Measurements from ENCODE around the gene FCRLA.

DNA sequence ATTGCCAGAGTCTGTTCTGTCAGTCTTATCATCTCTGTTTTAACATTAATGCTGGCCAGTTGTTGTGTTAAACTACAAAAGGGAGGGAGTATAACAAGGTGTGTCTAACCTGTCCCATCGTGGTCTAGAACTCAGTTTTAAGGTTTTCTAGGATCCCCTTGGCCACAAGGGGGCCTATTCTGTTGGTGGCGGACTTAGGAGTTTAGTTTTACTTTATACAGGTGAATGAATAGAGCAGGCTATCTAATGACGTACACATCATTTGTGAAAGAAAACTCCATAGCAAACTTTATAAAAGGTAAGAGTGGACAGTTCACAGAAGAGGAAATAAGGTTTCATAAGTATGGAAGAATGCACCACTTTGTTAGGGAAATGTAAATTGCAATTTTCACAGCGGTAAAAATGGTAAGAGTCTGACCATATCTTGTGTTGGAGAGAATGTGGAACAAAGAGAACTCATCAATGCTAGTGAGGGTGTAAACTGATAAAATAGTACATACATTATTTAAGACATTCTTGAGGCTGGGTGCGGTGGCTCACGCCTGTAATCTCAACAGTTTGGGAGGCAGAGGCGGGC is 56.6 kb downstream of the FCRLA start:
- TF ChIP-seq, protein P1, sequence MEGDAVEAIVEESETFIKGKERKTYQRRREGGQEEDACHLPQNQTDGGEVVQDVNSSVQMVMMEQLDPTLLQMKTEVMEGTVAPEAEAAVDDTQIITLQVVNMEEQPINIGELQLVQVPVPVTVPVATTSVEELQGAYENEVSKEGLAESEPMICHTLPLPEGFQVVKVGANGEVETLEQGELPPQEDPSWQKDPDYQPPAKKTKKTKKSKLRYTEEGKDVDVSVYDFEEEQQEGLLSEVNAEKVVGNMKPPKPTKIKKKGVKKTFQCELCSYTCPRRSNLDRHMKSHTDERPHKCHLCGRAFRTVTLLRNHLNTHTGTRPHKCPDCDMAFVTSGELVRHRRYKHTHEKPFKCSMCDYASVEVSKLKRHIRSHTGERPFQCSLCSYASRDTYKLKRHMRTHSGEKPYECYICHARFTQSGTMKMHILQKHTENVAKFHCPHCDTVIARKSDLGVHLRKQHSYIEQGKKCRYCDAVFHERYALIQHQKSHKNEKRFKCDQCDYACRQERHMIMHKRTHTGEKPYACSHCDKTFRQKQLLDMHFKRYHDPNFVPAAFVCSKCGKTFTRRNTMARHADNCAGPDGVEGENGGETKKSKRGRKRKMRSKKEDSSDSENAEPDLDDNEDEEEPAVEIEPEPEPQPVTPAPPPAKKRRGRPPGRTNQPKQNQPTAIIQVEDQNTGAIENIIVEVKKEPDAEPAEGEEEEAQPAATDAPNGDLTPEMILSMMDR (IDR thresholded peaks at IDR 0.05; ENCODE audit: extremely low read depth in 1 of 2, insufficient read depth in 1 of 2, low read depth in 1 of 2, low read length in 2 of 2): peak; percentile 44 to 48
- TF ChIP-seq FOS (IDR thresholded peaks at IDR 0.05; ENCODE audit: borderline replicate concordance, insufficient read depth, low read length) (no peak), EZH2 (IDR thresholded peaks at IDR 0.05; ENCODE audit: borderline replicate concordance, low read depth, low read length, severe bottlenecking) (no peak), POLR2AphosphoS5 (IDR thresholded peaks at IDR 0.05; ENCODE audit: insufficient read depth, low read depth, low read length) (no peak), POLR2A (IDR thresholded peaks at IDR 0.05; ENCODE audit: low read depth, low read length) (no peak)

Measured in endothelial cell of umbilical vein (primary cell).